Mesodermal cell (in vitro differentiated cells): ENCODE measurements around the gene QPRT.
A peak's percentile ranks its signal among the peaks of the same experiment; 100 is the strongest.
"Not testable (repeated sequence)": the region's sequence is repeated elsewhere in the genome, so short reads cannot be mapped to it uniquely, and the experiment has no call there.

ENCODE experiments used
- H3K27ac ChIP-seq: 2 replicates; pipeline ENCODE4 v1.7.0; 2013; ENCODE audit warnings: mild to moderate bottlenecking, low read depth, low read length, moderate library complexity; ENCODE audit not compliant: severe bottlenecking
- H3K36me3 ChIP-seq: 2 replicates; pipeline ENCODE4 v1.7.1; 2013; ENCODE audit warnings: mild to moderate bottlenecking, low read length, moderate library complexity; ENCODE audit not compliant: control insufficient read depth, insufficient read depth
- H3K4me1 ChIP-seq: one replicate; pipeline ENCODE4 v1.7.1; 2013; ENCODE audit warnings: mild to moderate bottlenecking, low read length; ENCODE audit not compliant: insufficient read depth, control insufficient read depth, poor library complexity, severe bottlenecking
- H3K4me3 ChIP-seq: 2 replicates; pipeline ENCODE4 v1.7.0; 2013; ENCODE audit warnings: low read length, control low read depth, mild to moderate bottlenecking; ENCODE audit not compliant: insufficient read depth, poor library complexity, severe bottlenecking; ENCODE audit errors: extremely low read depth
- H3K9me3 ChIP-seq: 2 replicates; pipeline ENCODE4 v1.7.1; 2013; ENCODE audit warnings: mild to moderate bottlenecking, low read length, moderate library complexity; ENCODE audit not compliant: control insufficient read depth
- WGBS, 2 experiments: methylation state at CpG; one replicate each; pipeline ENCODE4 v1.1.5; 2013; ENCODE audit warnings: missing lambda C conversion rate in 2 of 2; ENCODE audit not compliant: insufficient coverage in 2 of 2; 5-methylcytosine and 5-hydroxymethylcytosine counted together

The QPRT gene

GRCh38 chr16:29676989-29677785, 1.8 kb upstream of the QPRT start:
- no peaks in the 10 kb centered on the region for H3K9me3 ChIP-seq
- peaks cover 9% of the 10 kb centered on the region for H3K4me1 ChIP-seq
- peaks cover 8% of the 10 kb centered on the region for H3K36me3 ChIP-seq
- no peak overlapping the region for H3K4me3 ChIP-seq
- H3K27ac ChIP-seq: no peak overlapping the region
- WGBS, 2 experiments: 91 to 95% methylated on average over 23 of the region's 23 CpGs

GRCh38 chr16:29680180-29680598, 1.2 kb downstream of the QPRT start:
- Histone ChIP-seq H3K9me3 (no peaks in the 10 kb centered on the region), H3K4me1 (peaks cover 9% of the 10 kb centered on the region), H3K36me3 (peaks cover 22% of the 10 kb centered on the region), H3K4me3 (peak overlapping the region; percentile 57), H3K27ac (peak overlapping the region; percentile 93)
- 88 to 90% methylated on average over 9 to 10 of the region's 10 CpGs for WGBS, 2 experiments

- H3K9me3 ChIP-seq: no peaks in the 10 kb centered on the region
- WGBS, 2 experiments: 94 to 96% methylated on average over 8 to 9 of the region's 9 CpGs
- no peak overlapping the region for H3K27ac ChIP-seq
- no peak overlapping the region for H3K4me3 ChIP-seq
- H3K36me3 ChIP-seq: peaks cover 35% of the 10 kb centered on the region
- H3K4me1 ChIP-seq: peaks cover 7% of the 10 kb centered on the region
Measured at GRCh38 chr16:29683543-29684090, 4.6 kb downstream of the QPRT start.

- 86 to 87% methylated on average over 5 to 9 of the region's 10 CpGs for WGBS, 2 experiments
- H3K4me1 ChIP-seq: no peaks in the 10 kb centered on the region
- H3K27ac ChIP-seq: no peak overlapping the region
- peaks cover 40% of the 10 kb centered on the region for H3K36me3 ChIP-seq
- no peaks in the 10 kb centered on the region for H3K9me3 ChIP-seq
- H3K4me3 ChIP-seq: no peak overlapping the region
Measured at GRCh38 chr16:29684679-29685078, 5.7 kb downstream of the QPRT start.

- H3K9me3 ChIP-seq: no peaks in the 10 kb centered on the region
- H3K27ac ChIP-seq: no peak overlapping the region
- H3K36me3 ChIP-seq: peaks cover 49% of the 10 kb centered on the region
- 87 to 92% methylated on average over 9 of the region's 9 CpGs for WGBS, 2 experiments
- no peaks in the 10 kb centered on the region for H3K4me1 ChIP-seq
- H3K4me3 ChIP-seq: no peak overlapping the region
Measured at GRCh38 chr16:29686740-29687332, 7.9 kb downstream of the QPRT start.

GRCh38 chr16:29687755-29688154, 8.8 kb downstream of the QPRT start:
- H3K4me3 ChIP-seq: no peak overlapping the region
- H3K36me3 ChIP-seq: peaks cover 41% of the 10 kb centered on the region
- H3K4me1 ChIP-seq: no peaks in the 10 kb centered on the region
- 60 to 86% methylated on average over 1 of the region's 2 CpGs for WGBS, 2 experiments
- H3K27ac ChIP-seq: no peak overlapping the region
- H3K9me3 ChIP-seq: no peaks in the 10 kb centered on the region

- Histone ChIP-seq H3K9me3 (no peaks in the 10 kb centered on the region), H3K4me1 (no peaks in the 10 kb centered on the region), H3K4me3 (no peak overlapping the region), H3K27ac (no peak overlapping the region), H3K36me3 (peaks cover 38% of the 10 kb centered on the region)
- 93 to 96% methylated on average over 5 of the region's 5 CpGs for WGBS, 2 experiments
Measured at GRCh38 chr16:29688172-29688571, 9.2 kb downstream of the QPRT start.

- 95% methylated on average over 20 to 22 of the region's 23 CpGs for WGBS, 2 experiments
- H3K4me3 ChIP-seq, H3K27ac ChIP-seq, H3K9me3 ChIP-seq, H3K4me1 ChIP-seq: not testable (repeated sequence)
- H3K36me3 ChIP-seq: peaks cover 35% of the 10 kb centered on the region
Measured at GRCh38 chr16:29689490-29690351, 10.7 kb downstream of the QPRT start.

GRCh38 chr16:29692606-29693005, 13.6 kb downstream of the QPRT start:
- 95 to 97% methylated on average over 15 to 22 of the region's 26 CpGs for WGBS, 2 experiments
- not testable (repeated sequence) for H3K4me3 ChIP-seq, H3K27ac ChIP-seq, H3K9me3 ChIP-seq, H3K4me1 ChIP-seq
- H3K36me3 ChIP-seq: peaks cover 39% of the 10 kb centered on the region

GRCh38 chr16:29694384-29695195, 15.6 kb downstream of the QPRT start:
- H3K36me3 ChIP-seq: peaks cover 31% of the 10 kb centered on the region
- H3K4me1 ChIP-seq: no peaks in the 10 kb centered on the region
- H3K4me3 ChIP-seq: no peak overlapping the region
- H3K9me3 ChIP-seq: peaks cover 5% of the 10 kb centered on the region
- WGBS, 2 experiments: 96 to 98% methylated on average over 28 to 32 of the region's 41 CpGs
- H3K27ac ChIP-seq: no peak overlapping the region
